DMS153 treated with DMSO at 0.1 percent for 48 hours (cell line): ENCODE results near the gene C9orf72.
"Not testable (repeated sequence)": the region's sequence is repeated elsewhere in the genome, so short reads cannot be mapped to it uniquely, and the experiment has no call there.

ENCODE experiments used
- DNase-seq: peaks from one replicate; lab custom pipeline; 2025; ENCODE audit not compliant: unreplicated experiment; lab: John Stamatoyannopoulos, UW

The C9orf72 gene

GRCh38 chr9:27519466-27520465 lies 53.5 kb downstream of the C9orf72 start:
- DNase-seq, result no peak

DNA sequence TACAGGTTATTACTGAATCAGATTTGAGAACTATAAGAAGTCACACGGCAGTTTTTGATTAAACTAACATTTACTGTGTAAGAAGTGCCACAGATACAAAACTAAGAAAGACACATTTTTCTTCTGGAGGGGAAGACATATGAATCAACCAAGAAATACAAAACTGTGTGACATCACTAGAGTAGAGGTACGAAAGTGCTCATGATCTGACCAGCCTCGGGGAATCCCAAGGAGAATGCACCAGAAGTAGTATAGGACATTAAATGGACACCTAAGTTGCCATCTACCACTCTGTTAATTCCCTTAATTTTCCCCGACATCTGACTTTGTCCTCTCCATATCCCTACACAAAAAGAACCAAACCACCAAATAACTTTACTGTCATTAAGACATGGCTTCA lies 54.5 kb downstream of the C9orf72 start:
- DNase-seq, result no peak

GRCh38 chr9:27518006-27518405 lies 55.3 kb downstream of the C9orf72 start:
- DNase-seq, result no peak

DNA sequence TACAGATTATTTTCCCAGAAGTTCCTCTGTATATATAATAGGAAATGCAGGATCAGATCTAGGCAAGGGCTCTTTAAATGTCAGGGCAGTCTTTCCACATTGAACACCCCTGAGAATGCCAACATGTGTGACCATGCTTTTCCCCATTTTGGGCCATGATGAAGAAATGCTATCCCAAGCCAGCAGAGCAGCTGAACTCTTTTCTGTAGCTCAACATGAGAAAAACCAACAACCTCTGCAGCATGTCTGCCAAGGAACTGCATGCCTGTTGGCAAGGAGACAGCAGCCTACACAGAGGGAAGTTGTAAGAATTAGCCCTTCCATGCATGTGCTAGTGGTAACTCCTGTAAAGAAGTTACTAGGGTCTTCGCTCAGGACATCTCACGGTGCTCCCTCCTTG lies 58.7 kb downstream of the C9orf72 start:
- DNase-seq, result no peak

DNA sequence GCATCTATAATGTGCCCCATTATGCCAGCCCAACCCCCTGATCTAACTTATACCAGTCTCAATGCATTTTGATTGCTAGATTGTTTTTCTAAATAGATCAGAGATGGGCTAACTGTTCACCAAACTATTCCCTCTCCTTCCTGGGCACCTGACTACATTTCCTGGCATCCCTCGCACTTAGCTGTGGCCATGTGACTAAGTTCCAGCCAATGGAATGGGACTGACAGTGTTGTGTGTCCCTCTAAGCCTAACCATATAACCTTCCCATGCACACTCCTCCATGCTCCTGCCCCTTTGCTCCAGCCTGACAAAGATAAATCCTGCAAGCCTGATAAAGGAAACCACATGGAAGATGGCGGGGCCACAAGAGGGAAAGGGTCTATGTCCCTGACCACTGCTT lies 61.5 kb downstream of the C9orf72 start:
- DNase-seq, result no peak

DNA sequence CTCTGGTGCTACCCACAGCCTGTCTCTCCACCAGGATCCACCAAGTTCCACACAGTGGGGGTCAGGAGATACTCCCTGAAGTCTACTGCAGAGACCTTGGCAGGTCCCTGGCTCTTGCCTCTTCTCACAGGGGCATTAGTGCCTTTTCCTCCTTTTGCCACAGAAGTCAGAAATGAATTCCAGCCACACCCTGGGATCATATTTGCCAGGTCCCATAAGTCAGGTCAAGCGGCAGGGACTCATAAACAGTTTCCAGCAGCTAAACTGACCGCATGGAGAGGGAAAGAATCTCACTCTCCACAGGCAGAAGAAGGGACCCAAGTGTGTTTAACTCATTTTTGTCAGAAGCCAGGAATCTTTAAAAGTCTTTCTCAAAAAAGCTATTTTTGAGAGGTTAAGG lies 62.5 kb downstream of the C9orf72 start:
- DNase-seq, result no peak

- no peak for DNase-seq
Observed at GRCh38 chr9:27506981-27507380, 66.3 kb downstream of the C9orf72 start.

DNA sequence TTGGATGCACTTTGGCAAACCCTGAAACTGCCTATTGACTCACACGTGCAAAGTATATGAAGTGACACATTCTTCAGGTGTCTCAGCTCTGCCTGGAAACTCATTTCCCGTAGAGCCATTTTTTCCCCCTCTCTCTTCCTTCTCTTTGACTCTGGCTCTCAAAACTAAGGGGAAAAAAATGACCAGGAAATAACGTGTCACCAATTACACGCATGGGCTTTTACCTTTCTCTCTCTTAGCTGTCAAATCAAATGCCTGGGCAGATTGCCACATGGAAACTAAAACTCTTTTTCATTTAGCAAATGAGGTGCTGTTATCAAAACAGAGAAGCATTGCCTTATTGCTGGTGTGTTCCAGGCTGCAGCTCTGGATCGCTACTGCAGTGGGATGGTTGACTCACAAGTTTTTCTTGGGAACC lies 67.5 kb downstream of the C9orf72 start:
- no peak for DNase-seq

DNA sequence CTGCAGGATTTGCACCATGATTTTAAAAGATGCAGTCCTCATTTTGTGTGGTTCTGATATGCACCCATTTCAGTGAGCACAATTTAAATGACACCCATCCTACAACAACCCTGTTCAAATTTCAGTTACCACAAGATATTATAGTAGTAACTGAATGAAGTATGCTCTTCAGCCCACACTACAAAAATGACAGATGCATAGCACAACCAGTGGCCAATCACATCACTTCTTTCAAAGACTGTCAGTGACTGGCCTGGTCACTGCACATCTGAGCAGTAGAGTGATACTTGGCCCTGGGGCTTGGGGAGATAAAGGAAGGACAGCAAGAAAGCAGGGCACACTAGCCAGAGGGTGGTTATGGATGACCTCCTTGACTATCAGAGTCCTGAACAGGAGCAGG lies 69.0 kb downstream of the C9orf72 start:
- no peak for DNase-seq

DNA sequence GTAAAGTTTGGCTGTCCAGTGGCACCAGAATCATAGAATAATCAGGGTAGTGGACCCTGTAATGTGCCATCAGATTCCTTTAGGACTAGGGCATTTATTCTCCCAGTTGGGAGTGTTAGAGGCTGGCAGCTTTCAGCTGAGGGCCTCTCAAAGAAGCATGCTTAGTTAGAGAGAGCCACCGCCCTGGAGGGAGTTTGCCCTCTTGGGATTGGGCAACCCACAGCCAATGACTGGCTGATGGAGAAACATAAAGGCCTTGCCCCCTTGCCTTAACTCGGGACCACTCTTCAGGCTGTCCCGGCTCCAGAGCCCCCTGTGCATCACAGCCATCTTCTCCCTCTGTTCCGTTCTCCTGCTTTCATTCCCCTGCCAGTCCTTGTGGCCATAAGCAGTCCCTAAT lies 69.7 kb downstream of the C9orf72 start:
- no peak for DNase-seq

- not testable (repeated sequence) for DNase-seq
Observed at GRCh38 chr9:27500902-27501301, 72.4 kb downstream of the C9orf72 start.

GRCh38 chr9:27499451-27499850 lies 73.8 kb downstream of the C9orf72 start:
- no peak for DNase-seq

DNA sequence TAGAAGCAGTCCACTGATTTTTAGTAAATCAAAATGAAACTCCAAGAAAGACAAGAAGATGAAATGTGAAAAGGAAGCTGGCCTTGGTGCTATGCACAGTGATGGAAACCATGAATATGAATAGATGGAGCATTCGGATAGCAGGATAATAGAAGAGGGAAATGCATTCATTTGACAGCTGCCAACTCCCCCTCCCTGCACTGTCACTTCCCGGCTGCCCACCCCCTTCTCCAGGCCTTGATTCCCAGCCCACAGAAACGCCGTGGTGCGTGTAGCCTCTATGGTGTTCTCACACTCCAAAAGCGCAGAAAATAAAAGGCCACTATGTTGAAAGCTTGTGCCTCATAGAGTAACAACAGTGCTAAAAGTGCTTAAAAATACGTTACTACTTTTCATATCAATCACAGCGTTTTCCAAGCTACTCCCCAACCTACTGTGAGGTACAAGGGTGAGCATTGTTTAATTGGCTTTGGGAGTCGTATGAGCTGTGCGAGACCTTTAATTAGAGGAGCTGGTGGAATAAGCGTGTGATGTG lies 75.3 kb downstream of the C9orf72 start:
- DNase-seq, result no peak
